Measurements from ENCODE around the gene CLBA1. TPM values are rescaled to one million over a fixed set of nuclear protein-coding genes. Genes with fewer than 3 reads are reported as not detected.

The CLBA1 gene
- polyA plus RNA-seq, 1 of the 3 experiments (the other 2 are of a cell fraction): 18.5 TPM

DNA sequence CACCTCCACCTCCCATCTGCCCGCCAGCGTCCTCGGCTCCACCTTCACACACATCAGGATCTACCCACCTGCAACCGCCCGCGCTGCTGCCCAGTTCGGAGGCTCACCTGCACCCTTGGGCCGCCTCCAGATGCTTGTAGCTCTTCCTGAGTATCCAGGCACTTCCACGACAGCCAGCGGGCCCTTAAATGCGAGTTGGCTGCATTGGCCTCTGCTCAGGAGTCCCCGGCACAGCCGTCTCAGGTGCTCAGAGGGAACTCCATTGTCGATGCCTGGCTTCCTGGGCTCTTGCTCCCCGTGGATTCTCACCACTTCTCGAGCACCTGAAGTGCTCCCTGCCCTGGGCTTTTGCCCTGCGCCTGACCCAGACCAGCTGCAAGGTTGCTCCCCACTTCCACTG is 57.2 kb downstream of the CLBA1 start:
- H4K20me1 ChIP-seq (ENCODE audit: insufficient read depth): no peaks in the 10 kb centered on the region
- no peaks in the 10 kb centered on the region for H3K36me3 ChIP-seq (replicated peaks in 1 of 2; ENCODE audit: control insufficient read depth in 1 of 2, insufficient read depth in 2 of 2, low read length in 1 of 2)
- no peak for TF ChIP-seq JUND (IDR thresholded peaks at IDR 0.05)
- TF ChIP-seq, protein P1, sequence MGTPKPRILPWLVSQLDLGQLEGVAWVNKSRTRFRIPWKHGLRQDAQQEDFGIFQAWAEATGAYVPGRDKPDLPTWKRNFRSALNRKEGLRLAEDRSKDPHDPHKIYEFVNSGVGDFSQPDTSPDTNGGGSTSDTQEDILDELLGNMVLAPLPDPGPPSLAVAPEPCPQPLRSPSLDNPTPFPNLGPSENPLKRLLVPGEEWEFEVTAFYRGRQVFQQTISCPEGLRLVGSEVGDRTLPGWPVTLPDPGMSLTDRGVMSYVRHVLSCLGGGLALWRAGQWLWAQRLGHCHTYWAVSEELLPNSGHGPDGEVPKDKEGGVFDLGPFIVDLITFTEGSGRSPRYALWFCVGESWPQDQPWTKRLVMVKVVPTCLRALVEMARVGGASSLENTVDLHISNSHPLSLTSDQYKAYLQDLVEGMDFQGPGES (IDR thresholded peaks at IDR 0.05; ENCODE audit: low read depth, low read length): no peak
- no peak for TF ChIP-seq PBX3 (IDR thresholded peaks at IDR 0.05)
- TF ChIP-seq ZBTB33 (IDR thresholded peaks at IDR 0.05; ENCODE audit: borderline replicate concordance, low read depth): no peak
- TF ChIP-seq TCF12 (IDR thresholded peaks at IDR 0.05): no peak
- no peak for TF ChIP-seq CHD2 (IDR thresholded peaks at IDR 0.05; ENCODE audit: low read length, partially characterized antibody)
- TF ChIP-seq RCOR1 (IDR thresholded peaks at IDR 0.05; ENCODE audit: low read length): no peak
- TF ChIP-seq RXRA (IDR thresholded peaks at IDR 0.05; ENCODE audit: borderline replicate concordance, low read depth): no peak
- TF ChIP-seq, protein P2, sequence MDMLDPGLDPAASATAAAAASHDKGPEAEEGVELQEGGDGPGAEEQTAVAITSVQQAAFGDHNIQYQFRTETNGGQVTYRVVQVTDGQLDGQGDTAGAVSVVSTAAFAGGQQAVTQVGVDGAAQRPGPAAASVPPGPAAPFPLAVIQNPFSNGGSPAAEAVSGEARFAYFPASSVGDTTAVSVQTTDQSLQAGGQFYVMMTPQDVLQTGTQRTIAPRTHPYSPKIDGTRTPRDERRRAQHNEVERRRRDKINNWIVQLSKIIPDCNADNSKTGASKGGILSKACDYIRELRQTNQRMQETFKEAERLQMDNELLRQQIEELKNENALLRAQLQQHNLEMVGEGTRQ (IDR thresholded peaks at IDR 0.05; ENCODE audit: borderline replicate concordance, low read depth, low read length): no peak
- TF ChIP-seq, protein P3, sequence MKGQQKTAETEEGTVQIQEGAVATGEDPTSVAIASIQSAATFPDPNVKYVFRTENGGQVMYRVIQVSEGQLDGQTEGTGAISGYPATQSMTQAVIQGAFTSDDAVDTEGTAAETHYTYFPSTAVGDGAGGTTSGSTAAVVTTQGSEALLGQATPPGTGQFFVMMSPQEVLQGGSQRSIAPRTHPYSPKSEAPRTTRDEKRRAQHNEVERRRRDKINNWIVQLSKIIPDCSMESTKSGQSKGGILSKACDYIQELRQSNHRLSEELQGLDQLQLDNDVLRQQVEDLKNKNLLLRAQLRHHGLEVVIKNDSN (IDR thresholded peaks at IDR 0.05; ENCODE audit: borderline replicate concordance, low read depth): no peak
- TF ChIP-seq GABPA (IDR thresholded peaks at IDR 0.05; ENCODE audit: low read depth): no peak
- no peak for TF ChIP-seq EP300 (IDR thresholded peaks at IDR 0.05; ENCODE audit: borderline replicate concordance in 1 of 2, low read depth in 1 of 2, low read length in 1 of 2)
- no peak for TF ChIP-seq MEF2A (IDR thresholded peaks at IDR 0.05; ENCODE audit: borderline replicate concordance, low read depth)
- no peak for TF ChIP-seq SIN3A (IDR thresholded peaks at IDR 0.05; ENCODE audit: borderline replicate concordance, low read depth, low read length)
- no peak for TF ChIP-seq FOSL2 (IDR thresholded peaks at IDR 0.05; ENCODE audit: borderline replicate concordance, low read depth)
- no peak for TF ChIP-seq YY1 (IDR thresholded peaks at IDR 0.05; ENCODE audit: low read depth)
- TF ChIP-seq RFX5 (IDR thresholded peaks at IDR 0.05; ENCODE audit: low read length): no peak
- H3K4me1 ChIP-seq (ENCODE audit: control insufficient read depth in 1 of 2, insufficient read depth in 2 of 2, low read depth in 1 of 2, low read length in 1 of 2): peaks cover 0 to 3% of the 10 kb centered on the region in 2 experiments; a peak in 1 of 4 replicates
- no peaks in the 10 kb centered on the region for H3K9me3 ChIP-seq
- POLR2A ChIA-PET: no interaction called here
- CTCF ChIA-PET: interaction anchor here (1.1 to 8.1 kb wide), 5 partner anchors 13 to 71 kb away, joined by 3 to 284 read pairs (median 63); partner anchors contain the start of genes AHNAK2 and CDCA4
- H3F3A ChIP-seq (replicated peaks; ENCODE audit: insufficient read depth): peaks cover 8% of the 10 kb centered on the region
- H3K27me3 ChIP-seq (ENCODE audit: insufficient read depth): no peaks in the 10 kb centered on the region
- WGBS (ENCODE audit: low lambda C conversion rate): 86% methylated on average over 15 of the region's 17 CpGs
- H3K27ac ChIP-seq (ENCODE audit: low read depth in 2 of 2, low read length in 1 of 2): no peak overlapping the region
- H3K9me2 ChIP-seq: no peaks in the 10 kb centered on the region
- no peak overlapping the region for H2AFZ ChIP-seq (ENCODE audit: low read depth)
- no peaks in the 10 kb centered on the region for H3K79me2 ChIP-seq (ENCODE audit: insufficient read depth)
- H3K9ac ChIP-seq: no peak overlapping the region
- DNase-seq: no peak
- no peak overlapping the region for H3K4me3 ChIP-seq (ENCODE audit: low read depth in 2 of 2, low read length in 1 of 2)
- H3K4me2 ChIP-seq: no peak overlapping the region
